GM23338 (cell line): Measurements from ENCODE around the gene SCAANT1.

Source experiments
- CREB1 ChIP-seq: fragments of 250-450 bp; sonication (Bioruptor Pico); IDR thresholded peaks from 2 replicates; pipeline ENCODE4 v1.5.0; 2020; ENCODE audit warnings: low read depth, mild to moderate bottlenecking, moderate library complexity
- EZH2 ChIP-seq: fragments of 200-600 bp; sonication (generic); IDR thresholded peaks from one replicate; pipeline ENCODE4 v1.8.0; 2017; ENCODE audit warnings: antibody characterized with exemption, mild to moderate bottlenecking, low read depth; ENCODE audit not compliant: unreplicated experiment
- EZH2phosphoT487 ChIP-seq: fragments of 200-600 bp; sonication (generic); IDR thresholded peaks from one replicate; pipeline ENCODE4 v1.8.1; 2018; ENCODE audit warnings: antibody characterized with exemption; ENCODE audit not compliant: unreplicated experiment
- JUNB ChIP-seq: IDR thresholded peaks from one replicate; pipeline ENCODE4 v1.6.1; 2016; ENCODE audit warnings: antibody characterized with exemption; ENCODE audit not compliant: unreplicated experiment
- POLR2AphosphoS5 ChIP-seq: IDR thresholded peaks from 2 replicates; pipeline ENCODE4 v1.6.1; 2016; ENCODE audit warnings: antibody characterized with exemption, low read depth
- TF ChIP-seq, protein P1 (sequence below), 2 experiments: fragments of 200-600 bp in 1 of 2; sonication (generic) in 1 of 2; conservative IDR thresholded peaks; 2 replicates each; pipeline versions ENCODE4 v1.5.1 to v1.6.1; 2016 to 2017; ENCODE audit warnings: antibody characterized with exemption in 2 of 2, low read depth in 2 of 2, mild to moderate bottlenecking in 2 of 2, moderate library complexity in 1 of 2
- TF ChIP-seq, protein P2 (sequence below): IDR thresholded peaks from one replicate; pipeline ENCODE4 v1.6.1; 2018; ENCODE audit warnings: antibody characterized with exemption; ENCODE audit not compliant: unreplicated experiment

GRCh38 chr3:63955036-63955650 lies 43.0 kb upstream of the SCAANT1 start:
- TF ChIP-seq CREB1 (CRISPR knock-in tag) (no peak), EZH2 (no peak), POLR2AphosphoS5 (no peak), JUNB (no peak), EZH2phosphoT487 (no peak)
- TF ChIP-seq, protein P1, sequence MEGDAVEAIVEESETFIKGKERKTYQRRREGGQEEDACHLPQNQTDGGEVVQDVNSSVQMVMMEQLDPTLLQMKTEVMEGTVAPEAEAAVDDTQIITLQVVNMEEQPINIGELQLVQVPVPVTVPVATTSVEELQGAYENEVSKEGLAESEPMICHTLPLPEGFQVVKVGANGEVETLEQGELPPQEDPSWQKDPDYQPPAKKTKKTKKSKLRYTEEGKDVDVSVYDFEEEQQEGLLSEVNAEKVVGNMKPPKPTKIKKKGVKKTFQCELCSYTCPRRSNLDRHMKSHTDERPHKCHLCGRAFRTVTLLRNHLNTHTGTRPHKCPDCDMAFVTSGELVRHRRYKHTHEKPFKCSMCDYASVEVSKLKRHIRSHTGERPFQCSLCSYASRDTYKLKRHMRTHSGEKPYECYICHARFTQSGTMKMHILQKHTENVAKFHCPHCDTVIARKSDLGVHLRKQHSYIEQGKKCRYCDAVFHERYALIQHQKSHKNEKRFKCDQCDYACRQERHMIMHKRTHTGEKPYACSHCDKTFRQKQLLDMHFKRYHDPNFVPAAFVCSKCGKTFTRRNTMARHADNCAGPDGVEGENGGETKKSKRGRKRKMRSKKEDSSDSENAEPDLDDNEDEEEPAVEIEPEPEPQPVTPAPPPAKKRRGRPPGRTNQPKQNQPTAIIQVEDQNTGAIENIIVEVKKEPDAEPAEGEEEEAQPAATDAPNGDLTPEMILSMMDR (conservative IDR thresholded peaks at IDR 0.05; ENCODE audit: low read depth in 2 of 2) = no peak
- TF ChIP-seq, protein P2, sequence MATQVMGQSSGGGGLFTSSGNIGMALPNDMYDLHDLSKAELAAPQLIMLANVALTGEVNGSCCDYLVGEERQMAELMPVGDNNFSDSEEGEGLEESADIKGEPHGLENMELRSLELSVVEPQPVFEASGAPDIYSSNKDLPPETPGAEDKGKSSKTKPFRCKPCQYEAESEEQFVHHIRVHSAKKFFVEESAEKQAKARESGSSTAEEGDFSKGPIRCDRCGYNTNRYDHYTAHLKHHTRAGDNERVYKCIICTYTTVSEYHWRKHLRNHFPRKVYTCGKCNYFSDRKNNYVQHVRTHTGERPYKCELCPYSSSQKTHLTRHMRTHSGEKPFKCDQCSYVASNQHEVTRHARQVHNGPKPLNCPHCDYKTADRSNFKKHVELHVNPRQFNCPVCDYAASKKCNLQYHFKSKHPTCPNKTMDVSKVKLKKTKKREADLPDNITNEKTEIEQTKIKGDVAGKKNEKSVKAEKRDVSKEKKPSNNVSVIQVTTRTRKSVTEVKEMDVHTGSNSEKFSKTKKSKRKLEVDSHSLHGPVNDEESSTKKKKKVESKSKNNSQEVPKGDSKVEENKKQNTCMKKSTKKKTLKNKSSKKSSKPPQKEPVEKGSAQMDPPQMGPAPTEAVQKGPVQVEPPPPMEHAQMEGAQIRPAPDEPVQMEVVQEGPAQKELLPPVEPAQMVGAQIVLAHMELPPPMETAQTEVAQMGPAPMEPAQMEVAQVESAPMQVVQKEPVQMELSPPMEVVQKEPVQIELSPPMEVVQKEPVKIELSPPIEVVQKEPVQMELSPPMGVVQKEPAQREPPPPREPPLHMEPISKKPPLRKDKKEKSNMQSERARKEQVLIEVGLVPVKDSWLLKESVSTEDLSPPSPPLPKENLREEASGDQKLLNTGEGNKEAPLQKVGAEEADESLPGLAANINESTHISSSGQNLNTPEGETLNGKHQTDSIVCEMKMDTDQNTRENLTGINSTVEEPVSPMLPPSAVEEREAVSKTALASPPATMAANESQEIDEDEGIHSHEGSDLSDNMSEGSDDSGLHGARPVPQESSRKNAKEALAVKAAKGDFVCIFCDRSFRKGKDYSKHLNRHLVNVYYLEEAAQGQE = no peak
